LHCN-M2 (cell line): Measurements from ENCODE around the gene RPUSD3. TPM values are rescaled to one million over a fixed set of nuclear protein-coding genes. Genes with fewer than 3 reads are reported as not detected.
A peak's percentile ranks its signal among the peaks of the same experiment; 100 is the strongest.
"Not testable (repeated sequence)": the region's sequence is repeated elsewhere in the genome, so short reads cannot be mapped to it uniquely, and the experiment has no call there.

Experiments used
- DNase-seq: peaks from one replicate; pipeline ENCODE4 v3.0.0-alpha.2; 2012; ENCODE audit warnings: low read depth
- polyA plus RNA-seq: library from polyadenylated mRNA; unstranded; fragments of >200 nt; gene quantifications from one replicate; pipeline ENCODE4 v1.2.1, GENCODE V29; 2012; ENCODE audit warnings: missing spikeins
- total RNA-seq: library from RNA; depleted of rRNA; stranded (reverse); fragments of >200 nt; gene quantifications from 2 replicates; pipeline ENCODE4 v1.2.3, GENCODE V29; 2014; rRNA removed

RPUSD3 gene
- 48.0 and 60.2 TPM in 2 replicates for total RNA-seq
- 38.1 TPM for polyA plus RNA-seq

GRCh38 chr3:9843715-9844438 is at the start of gene RPUSD3:
TSS of gene RPUSD3 (minus strand) at chr3:9844008. CDS start at chr3:9843990, 18 bp downstream.
- peak; percentile 92 for DNase-seq

- DNase-seq = no peak
These were observed 47.3 kb upstream of the RPUSD3 start for GRCh38 chr3:9891072-9891622.

GRCh38 chr3:9890249-9891071 is 46.7 kb upstream of the RPUSD3 start, which contains the start of gene JAGN1:
TSS of gene JAGN1 (plus strand) at chr3:9890610. CDS start at chr3:9890723, 113 bp downstream.
- DNase-seq = peak; percentile 86

GRCh38 chr3:9889405-9889804 is 45.6 kb upstream of the RPUSD3 start:
- no peak for DNase-seq

GRCh38 chr3:9888540-9888939 is 44.7 kb upstream of the RPUSD3 start:
- no peak for DNase-seq

- no peak for DNase-seq
These were observed 43.7 kb upstream of the RPUSD3 start for GRCh38 chr3:9887480-9887879.

GRCh38 chr3:9886328-9886727 is 42.5 kb upstream of the RPUSD3 start:
- DNase-seq = no peak

GRCh38 chr3:9884555-9885165 is 40.9 kb upstream of the RPUSD3 start:
- peak; percentile 95 for DNase-seq

GRCh38 chr3:9883706-9884554 is 40.1 kb upstream of the RPUSD3 start:
- peak; percentile 88 for DNase-seq

- peak; percentile 90 for DNase-seq
These were observed 37.6 kb upstream of the RPUSD3 start for GRCh38 chr3:9881441-9881840.

- no peak for DNase-seq
These were observed 36.2 kb upstream of the RPUSD3 start, which contains the start of gene CIDEC for GRCh38 chr3:9879830-9880549. TSS of gene CIDEC (minus strand) at chr3:9880253. CDS start at chr3:9878486, 1,767 bp downstream.

GRCh38 chr3:9878700-9879099 is 34.9 kb upstream of the RPUSD3 start:
- no peak for DNase-seq

GRCh38 chr3:9876991-9877390 is 33.2 kb upstream of the RPUSD3 start:
- no peak for DNase-seq

GRCh38 chr3:9876255-9876654 is 32.4 kb upstream of the RPUSD3 start:
- DNase-seq = not testable (repeated sequence)

- no peak for DNase-seq
These were observed 31.6 kb upstream of the RPUSD3 start for GRCh38 chr3:9875448-9875847.

GRCh38 chr3:9872067-9872466 is 28.3 kb upstream of the RPUSD3 start:
- DNase-seq = not testable (repeated sequence)

GRCh38 chr3:9870978-9871377 is 27.2 kb upstream of the RPUSD3 start:
- peak; percentile 31 for DNase-seq

- DNase-seq = no peak
These were observed 26.1 kb upstream of the RPUSD3 start for GRCh38 chr3:9869955-9870354.

GRCh38 chr3:9867106-9867505 is 23.3 kb upstream of the RPUSD3 start:
- DNase-seq = no peak

GRCh38 chr3:9866639-9867038 is 22.8 kb upstream of the RPUSD3 start:
- DNase-seq = no peak
